HG03521 (cell line): ENCODE data around the gene DACT2.

Experiments used
- ATAC-seq: cut with Tn5 transposase; IDR thresholded peaks from one replicate; pipeline ENCODE4 v1.9.1; 2021; ENCODE audit warnings: mild to moderate bottlenecking, moderate library complexity; ENCODE audit not compliant: unreplicated experiment

Gene DACT2

DNA sequence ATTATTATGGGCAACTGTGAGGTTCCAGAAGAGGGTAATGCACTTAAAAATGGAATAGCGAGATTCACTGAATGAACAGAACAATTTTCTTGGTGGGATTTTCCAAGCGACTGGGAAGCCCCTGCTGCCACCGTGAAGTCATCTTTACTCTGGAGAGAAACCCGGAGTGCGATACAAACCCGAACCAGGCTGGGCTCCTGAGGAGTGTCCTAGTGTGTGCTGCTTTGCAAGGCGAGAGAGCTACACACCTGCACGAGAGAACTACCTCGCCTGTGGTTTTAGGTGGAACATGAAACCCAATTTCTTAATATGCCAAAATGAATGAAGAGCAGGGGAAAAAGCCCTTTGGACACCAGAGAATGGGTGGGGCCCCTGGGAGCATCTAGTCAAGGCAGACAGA lies 33.5 kb upstream of the DACT2 start:
- no peak for ATAC-seq

- no peak for ATAC-seq
Measured at GRCh38 chr6:168352096-168352495, 32.5 kb upstream of the DACT2 start.

GRCh38 chr6:168349718-168350210 lies 30.2 kb upstream of the DACT2 start:
- no peak for ATAC-seq

DNA sequence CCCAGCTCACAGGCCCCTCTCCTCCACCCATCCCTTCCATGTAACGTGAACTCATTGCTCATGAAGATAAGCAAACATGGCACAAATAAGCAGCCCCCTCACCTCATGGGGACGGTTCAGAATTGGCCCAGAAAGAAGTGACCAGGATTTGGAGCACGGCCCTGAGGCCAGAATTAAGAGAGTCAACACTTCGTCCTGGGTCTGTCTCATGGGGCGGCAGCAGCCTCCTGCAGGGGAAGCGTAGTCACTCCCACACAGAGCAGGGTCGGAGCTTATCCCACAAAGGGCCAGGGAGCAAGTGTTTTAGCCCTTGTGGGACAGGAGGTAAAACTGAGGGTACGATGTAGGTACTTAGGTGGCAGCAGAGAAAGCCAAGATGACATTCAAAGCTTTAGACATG lies 28.6 kb upstream of the DACT2 start:
- no peak for ATAC-seq

DNA sequence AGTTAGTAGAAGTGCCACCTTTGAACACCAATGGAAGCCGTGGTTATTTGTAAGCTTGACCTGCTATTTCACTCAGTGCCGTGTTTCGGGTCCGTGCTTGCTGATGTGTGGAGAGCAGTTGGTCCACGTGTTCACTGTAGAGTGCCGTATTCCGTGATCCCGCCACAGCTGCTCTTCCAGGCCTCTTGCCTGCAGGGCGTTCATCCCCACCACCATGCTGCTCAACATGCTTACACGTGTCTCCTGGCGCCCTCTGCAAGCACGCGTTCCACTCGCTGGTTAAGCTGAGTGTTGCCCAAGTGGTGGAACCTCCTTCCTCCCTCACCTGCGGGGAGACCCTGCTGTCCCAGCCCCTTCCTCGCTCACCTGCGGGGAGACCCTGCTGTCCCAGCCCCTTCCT lies 28.0 kb upstream of the DACT2 start:
- no peak for ATAC-seq

- ATAC-seq: no peak
Measured at GRCh38 chr6:168347053-168347452, 27.5 kb upstream of the DACT2 start.

DNA sequence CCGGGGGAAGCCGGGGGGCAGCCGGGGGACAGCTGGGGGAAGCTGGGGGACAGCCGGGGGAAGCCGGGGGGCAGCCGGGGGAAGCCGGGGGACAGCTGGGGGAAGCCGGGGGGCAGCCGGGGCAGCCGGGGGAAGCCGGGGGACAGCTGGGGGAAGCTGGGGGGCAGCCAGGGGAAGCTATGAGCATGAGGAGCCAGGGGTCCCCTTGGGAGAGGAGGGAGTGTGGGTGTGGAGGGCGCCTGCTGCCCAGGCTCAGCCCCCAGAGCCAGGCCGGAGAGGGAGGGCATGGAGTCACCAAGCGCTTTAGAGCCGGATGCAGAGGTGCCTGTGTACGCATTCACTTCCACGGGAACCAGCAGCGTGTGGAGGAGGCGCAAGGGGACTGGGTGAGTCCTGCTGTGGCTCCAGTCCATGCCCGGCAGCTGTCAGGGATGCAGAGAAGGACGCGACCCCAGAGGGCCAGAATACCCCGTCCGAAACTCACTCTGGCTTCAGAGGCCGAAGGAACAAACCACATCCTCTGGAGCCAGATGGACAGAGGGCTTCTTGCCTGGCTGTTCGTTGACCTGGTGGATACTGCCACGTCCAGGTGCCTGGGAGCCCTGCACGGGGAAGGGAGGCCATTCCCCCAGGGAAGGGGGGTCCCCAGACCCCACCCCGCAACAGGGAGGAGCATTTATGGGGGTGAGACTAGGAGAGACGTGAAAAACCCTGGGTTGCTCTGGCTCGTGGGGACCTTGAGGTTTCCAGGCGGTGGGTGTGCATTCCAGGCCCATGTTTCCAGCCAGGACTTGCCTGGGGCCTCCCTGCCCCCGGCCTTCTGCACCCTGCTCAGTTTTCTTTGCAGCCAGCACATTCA lies 26.5 kb upstream of the DACT2 start:
- ATAC-seq: no peak

DNA sequence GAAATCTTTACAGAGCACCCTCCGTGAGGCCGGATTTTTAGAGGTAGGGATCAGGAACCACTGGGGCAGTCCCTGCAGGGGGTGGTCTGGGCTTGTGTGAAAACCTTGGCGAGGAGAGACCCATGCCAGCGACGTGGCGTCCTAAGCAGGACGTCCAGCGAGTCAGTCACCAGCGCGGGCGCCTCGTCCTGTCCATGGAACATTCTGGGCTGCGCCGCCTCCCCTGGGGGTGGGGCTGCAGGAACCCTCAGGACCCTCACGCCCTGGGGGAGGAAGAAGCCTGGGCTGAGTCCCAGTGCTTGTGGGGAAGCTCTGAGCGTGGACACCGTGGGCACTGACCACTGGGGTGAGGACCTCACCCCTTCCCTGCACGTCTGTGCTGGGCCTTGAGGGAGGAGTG lies 25.7 kb upstream of the DACT2 start:
- no peak for ATAC-seq

- ATAC-seq: no peak
Measured at GRCh38 chr6:168344338-168344737, 24.8 kb upstream of the DACT2 start.

GRCh38 chr6:168343239-168344150 lies 23.9 kb upstream of the DACT2 start:
- ATAC-seq: no peak

DNA sequence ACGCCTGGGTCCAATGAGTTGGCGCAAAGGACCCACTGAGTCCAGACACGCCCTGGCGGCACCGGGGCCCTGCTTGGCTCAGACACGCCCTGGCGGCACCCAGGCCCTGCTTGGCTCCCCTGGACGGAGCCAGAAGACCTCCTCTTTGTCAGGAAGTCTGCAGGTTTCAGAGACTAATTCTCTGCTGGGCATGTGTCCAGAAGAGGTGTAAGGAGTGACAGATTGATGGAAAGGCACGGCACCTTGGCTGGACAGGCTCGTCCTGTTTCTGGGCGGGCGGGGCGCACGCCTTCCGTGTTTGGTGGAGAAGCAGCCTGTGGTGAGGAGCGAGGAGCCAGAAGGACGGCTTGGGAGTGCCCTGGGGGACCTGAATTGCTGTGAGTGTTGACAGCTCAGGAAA lies 23.1 kb upstream of the DACT2 start:
- ATAC-seq: no peak

DNA sequence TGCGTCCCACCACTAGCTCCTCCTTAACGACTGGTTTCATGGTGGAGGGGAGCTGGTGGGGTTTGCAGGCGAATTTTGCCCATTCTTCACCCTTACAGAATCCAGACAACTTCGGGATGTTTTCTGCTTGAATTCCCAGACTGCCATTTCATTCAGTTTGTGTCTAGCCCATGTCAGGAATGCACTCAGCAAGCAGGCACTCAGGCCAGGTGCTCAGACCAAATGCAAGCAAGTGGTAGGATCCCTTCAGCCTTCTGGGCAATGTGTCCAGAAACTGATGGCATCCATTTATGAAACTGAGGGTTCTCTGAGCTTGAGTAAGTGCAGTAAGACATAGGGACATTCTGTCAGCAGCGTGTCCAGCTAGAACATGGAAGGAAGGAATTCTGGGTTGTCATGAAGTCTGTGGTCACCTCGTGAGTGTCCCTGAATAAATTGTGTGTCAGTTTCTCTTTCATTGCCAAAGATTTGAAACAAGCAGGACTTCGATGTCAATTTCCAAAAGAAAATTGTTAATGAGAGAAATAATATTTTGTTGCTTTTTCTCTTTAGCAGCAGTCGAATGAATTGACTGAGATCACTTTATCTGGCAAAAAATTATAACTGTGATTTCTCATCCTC lies 21.8 kb upstream of the DACT2 start:
- no peak for ATAC-seq

DNA sequence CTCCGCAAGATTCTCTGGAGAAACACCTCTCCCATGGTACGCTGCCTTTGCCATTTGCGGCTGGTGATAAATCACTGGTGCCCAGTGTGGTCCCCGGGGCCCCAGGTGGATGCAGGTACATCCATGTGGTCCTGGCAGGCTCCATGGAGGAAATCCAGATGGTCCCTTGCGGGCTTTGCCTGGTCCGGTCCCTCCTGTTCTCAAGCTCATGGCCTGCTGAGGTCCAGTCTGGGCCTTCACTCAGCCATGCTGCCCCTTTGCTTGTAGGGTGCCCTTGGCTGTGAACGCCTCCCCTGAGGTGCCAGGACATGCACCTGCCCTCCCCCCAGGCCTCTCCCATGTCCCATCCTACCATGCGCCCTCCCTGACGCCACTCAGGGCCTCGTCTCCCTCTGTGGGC lies 21.2 kb upstream of the DACT2 start:
- ATAC-seq: no peak

GRCh38 chr6:168338777-168339176 lies 19.2 kb upstream of the DACT2 start:
- ATAC-seq: no peak

DNA sequence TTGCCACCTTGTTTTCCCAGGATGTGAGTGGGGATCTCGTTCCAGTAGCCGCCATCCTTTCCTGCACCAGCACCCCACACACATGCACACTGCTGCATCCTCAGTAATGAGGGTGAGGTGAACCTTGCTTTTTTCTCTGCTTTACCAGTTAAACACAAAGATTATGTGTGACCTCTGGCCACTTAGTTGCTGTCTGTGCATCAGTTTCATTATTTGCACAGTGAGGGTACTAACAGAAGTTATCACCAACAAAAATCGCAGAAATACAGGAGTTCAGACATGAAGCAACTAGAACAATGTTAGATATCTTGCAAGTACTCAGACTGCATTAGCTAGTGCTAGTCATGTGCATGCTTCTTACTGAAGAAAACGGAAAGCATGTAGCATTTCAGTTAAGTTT lies 17.4 kb upstream of the DACT2 start:
- no peak for ATAC-seq

- ATAC-seq: no peak
Measured at GRCh38 chr6:168333989-168334388, 14.4 kb upstream of the DACT2 start.

DNA sequence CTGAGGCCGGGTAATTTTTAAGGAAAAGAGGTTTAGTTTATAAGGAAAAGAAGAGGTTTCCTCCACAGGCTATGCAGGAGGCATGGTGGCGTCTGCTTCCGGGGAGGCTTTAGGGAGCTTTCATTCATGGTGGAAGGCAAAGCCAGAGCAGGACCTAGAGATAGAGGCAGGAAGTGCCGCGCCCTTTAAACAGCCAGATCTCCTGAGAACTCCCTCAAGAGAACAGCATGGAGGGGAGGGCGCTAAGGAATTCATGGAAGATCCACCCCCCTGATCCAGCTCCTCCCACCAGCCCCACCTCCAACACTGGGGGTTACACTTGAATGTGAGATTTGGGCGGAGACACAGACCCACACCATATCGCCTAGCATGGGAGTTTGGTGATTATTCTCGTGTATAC lies 13.9 kb upstream of the DACT2 start:
- ATAC-seq: no peak

DNA sequence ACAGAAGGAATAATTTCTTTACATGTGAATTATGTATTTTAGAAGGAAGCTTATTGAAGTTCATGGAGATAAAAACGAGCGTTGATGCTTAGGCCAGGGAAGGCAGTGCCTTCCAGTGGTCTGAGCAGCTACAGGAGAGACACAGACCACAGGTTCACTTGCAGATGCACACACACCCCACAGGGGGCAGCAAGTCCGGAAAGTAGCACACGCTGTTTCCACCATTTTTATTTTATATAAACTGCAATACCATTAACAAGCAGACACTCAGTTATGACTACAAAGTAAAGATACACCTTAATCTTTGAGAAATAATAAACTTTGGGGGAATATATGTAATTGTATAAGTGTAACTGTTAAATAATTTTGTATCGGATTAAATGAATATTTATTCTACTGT lies 13.5 kb upstream of the DACT2 start:
- ATAC-seq: no peak

DNA sequence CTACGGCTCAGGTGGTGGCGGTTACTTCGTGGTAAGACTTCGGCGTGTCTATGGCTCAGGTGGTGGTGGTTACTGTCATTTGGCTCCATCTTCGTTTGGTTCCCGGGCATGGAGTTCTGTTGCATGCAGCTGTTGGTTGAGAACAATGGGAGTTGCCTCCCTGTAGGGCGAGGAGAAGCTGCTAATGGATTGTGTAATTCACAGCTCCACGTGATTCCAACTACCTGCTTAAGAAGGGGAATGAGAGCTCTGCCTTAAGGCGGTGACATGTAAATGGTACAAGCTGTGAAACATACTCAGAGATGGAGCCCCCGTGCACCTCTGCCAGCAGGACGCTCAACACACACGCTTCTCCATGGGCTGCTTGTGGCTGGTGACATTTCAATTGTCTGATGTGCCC lies 12.4 kb upstream of the DACT2 start:
- ATAC-seq: no peak

DNA sequence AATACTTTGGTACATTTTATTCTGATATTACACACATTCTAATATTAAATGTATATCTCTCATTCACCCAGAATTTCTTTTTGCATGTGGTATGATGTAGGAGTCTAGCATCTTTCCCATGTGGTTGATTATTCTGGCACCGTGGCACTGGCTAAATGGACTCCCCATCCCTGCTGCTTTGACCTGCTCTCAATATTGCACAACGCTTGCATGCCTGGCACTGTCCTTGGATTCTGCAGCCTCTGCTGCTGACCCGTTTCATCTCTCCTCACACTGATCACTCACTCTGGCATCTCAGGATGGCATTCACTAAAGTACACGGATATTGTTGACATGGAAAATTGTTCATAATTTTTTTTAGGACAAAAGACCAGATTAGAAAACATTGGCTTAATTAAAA lies 11.5 kb upstream of the DACT2 start:
- no peak for ATAC-seq

GRCh38 chr6:168330403-168330802 lies 10.8 kb upstream of the DACT2 start:
- no peak for ATAC-seq
